ENCODE data around the gene TOMM7. TPM values are rescaled to one million over a fixed set of nuclear protein-coding genes. Genes with fewer than 3 reads are reported as not detected.
"Not testable (repeated sequence)": the region's sequence is repeated elsewhere in the genome, so short reads cannot be mapped to it uniquely, and the experiment has no call there.

The TOMM7 gene
- polyA plus RNA-seq, 10 donors = 640 to 905 (median 787) TPM

DNA sequence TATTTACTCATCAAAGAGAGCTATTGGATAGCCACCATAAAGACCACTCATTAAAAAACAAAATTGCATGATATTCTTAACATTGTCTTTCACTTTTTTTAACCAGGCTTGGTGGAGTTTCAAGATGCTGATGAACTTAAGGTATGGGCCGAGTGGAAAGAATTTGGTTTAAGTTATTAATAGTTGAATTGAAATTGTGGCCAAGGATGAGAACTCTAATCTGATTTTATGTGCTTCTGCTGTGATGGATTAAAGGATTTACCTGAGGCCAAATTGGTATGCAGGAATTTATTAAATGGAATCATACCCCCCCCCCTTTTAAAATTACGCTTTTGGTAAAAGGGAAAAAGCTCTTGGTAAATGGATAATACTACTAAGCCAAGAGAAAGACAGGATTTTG lies 33.8 kb upstream of the TOMM7 start:
- DNase-seq = no peak

- no peak for DNase-seq
Measured at GRCh38 chr7:22855049-22855392, 32.4 kb upstream of the TOMM7 start.

- peak; percentile 90 to 96 (median 91) for DNase-seq
Measured at GRCh38 chr7:22854158-22855048, 31.8 kb upstream of the TOMM7 start.

- peak in 1 of 3 donors; percentile 67 for DNase-seq
Measured at GRCh38 chr7:22853674-22854157, 31.1 kb upstream of the TOMM7 start.

DNA sequence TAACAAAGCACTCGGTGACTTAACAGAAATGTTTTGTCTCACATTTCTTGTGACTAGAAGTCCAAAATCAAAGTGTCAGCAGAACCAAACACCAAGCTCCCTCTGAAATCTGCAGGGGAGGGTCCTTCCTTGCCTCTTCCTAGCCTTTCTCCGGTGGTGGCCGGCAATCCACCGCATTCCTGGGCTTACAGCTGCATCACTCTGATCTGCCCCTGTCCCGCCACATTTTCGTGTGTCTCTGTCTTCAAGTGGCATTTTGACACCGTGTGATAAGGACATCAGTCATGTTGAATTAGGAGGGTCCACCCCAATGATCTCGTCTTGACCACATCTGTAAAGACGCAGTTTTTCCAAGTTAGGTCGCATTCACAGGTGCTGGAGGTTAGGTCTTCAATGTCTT lies 30.5 kb upstream of the TOMM7 start:
- DNase-seq = no peak

GRCh38 chr7:22851145-22851544 lies 28.5 kb upstream of the TOMM7 start:
- no peak for DNase-seq

- not testable (repeated sequence) for DNase-seq
Measured at GRCh38 chr7:22850394-22850793, 27.7 kb upstream of the TOMM7 start.

GRCh38 chr7:22849662-22850061 lies 27.0 kb upstream of the TOMM7 start:
- no peak for DNase-seq

DNA sequence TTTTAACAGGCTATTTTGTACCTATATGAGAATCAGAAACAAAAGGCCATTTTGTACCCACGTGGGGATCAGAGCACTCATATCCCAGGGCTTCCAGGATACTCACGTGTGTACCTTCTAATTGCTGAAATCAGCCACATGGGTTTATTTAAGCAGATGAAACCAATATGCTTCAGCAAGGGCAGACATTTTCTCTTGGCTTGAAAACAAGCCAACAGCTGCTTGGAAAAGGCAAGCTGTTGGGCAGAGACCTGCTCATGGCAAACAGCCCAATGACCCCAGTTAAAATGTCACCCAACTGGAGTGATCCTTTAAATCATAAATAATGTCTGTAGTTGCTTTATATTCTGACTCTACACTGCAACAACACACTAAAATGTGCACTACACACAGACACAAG lies 26.5 kb upstream of the TOMM7 start:
- DNase-seq = peak in 2 of 3 donors; percentile 57 to 67

DNA sequence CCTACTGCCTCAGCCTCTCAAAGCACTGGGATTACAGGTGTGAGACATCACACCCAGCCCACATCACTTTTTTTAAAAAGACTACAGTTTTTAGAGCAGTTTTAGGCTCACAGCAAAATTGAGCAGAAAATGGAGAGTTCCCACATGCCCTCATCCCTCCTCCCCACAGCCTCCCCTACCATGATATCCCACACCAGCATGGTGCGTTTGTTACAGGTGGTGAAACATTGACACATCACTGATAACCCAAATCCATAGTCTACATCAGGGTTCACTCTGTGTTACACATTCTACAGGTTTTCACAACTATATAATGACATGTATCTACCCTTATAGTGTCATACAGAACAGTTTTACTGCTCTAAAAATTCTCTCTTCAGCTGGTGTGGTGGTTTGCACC lies 24.3 kb upstream of the TOMM7 start:
- DNase-seq = no peak

- DNase-seq = no peak
Measured at GRCh38 chr7:22845221-22845834, 22.7 kb upstream of the TOMM7 start.

DNA sequence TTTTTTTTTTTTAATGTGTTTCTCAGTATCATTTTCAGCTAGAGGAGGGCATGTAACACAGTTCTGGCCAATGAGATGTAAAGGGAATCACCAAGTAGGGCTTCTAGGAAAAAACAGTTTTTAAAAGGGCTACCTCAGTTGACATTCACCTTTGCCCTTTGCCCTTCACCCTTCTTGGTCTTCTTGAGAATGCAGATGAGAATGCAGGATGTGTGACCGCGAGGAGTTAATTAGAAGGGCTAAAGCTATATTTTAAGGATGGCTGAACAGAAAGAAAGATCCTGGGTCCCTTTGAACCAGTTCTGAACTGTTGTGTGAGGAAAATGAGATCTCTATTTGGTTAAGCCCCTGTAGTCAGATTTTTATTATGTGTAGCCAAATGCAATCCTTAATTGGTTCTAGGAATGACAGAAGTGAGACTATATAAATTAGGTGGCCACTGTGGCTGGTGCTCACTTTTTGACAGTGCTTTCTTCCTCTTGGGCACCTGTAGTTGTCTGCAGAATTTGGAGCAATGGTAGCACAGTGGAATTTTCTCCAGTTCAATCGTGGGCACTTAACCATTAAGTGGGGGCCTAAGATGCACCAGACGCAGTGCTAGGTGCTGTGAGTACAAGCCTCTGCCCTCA lies 21.1 kb upstream of the TOMM7 start:
- DNase-seq = no peak

DNA sequence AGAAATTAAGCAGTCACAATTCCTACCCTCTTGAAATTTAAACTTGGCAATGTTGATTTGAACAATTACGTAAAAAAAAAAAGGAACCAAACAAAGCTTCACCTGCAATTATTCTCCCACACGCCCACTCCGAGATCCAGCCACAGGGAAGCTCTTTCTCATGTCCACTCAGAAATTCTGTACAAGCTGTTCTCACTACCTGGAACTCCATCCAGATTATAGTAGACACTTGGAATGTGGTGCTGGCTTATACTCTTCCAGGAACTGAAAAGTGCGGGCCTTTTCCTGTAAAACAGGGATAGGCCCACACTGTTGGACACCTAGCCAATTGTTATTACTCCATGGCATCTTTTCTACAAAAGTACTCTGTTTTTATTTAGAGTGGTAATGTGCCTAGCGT lies 20.3 kb upstream of the TOMM7 start:
- DNase-seq = no peak

DNA sequence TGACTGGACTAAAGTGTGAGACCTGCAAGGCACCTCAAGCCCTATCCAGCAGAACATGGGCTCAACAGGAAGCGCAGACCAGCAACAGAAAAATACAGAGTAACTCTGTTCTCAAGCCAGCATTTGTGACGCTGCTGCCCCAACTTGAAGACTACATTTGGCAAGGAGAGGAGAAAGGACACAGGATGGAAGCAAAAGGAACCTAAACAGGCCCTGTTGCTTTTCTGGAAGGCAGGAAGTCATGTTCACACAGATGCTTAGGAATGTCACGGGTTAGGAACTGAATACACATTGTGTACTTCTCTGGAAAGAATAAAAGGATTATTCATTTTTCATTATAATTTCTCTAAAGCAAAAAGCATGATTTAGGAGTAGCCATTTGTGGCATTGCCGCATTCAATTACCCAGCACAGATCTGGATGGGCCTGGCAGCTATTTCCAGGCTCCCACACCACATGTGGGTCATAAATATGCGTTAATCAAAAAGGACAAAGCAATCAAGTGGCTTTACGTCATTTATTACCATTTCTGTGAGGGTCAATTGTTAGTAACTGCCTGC lies 19.8 kb upstream of the TOMM7 start:
- DNase-seq = peak in 1 of 3 donors; percentile 63

GRCh38 chr7:22841954-22842353 lies 19.3 kb upstream of the TOMM7 start:
- DNase-seq = peak in 2 of 3 donors; percentile 64 to 69

- no peak for DNase-seq
Measured at GRCh38 chr7:22837308-22837707, 14.7 kb upstream of the TOMM7 start.

DNA sequence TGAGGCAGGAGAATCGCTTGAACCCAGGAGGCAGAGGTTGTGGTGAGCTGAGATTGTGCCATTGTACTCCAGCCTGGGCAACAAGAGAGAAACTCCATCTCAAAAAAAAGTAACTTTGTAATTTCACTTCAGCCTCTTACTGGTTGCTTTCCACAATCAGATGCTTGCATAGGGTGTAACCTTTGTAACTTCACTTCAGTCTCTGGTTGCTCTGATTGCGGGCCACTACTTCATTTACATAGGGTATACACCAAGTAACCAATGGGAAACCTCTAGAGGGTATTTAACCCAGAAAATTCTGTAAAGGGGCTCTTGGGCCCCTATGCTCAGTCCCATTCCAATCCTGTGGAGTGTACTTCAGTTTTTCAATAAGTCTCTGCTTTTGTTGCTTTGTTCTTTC lies 13.9 kb upstream of the TOMM7 start:
- DNase-seq = not testable (repeated sequence)

- DNase-seq = peak in 1 of 3 donors; percentile 32
Measured at GRCh38 chr7:22833957-22834356, 11.3 kb upstream of the TOMM7 start.

- DNase-seq = peak in 1 of 3 donors; percentile 20
Measured at GRCh38 chr7:22833113-22833855, 10.6 kb upstream of the TOMM7 start.

- DNase-seq = no peak
Measured at GRCh38 chr7:22832401-22832800, 9.8 kb upstream of the TOMM7 start.

DNA sequence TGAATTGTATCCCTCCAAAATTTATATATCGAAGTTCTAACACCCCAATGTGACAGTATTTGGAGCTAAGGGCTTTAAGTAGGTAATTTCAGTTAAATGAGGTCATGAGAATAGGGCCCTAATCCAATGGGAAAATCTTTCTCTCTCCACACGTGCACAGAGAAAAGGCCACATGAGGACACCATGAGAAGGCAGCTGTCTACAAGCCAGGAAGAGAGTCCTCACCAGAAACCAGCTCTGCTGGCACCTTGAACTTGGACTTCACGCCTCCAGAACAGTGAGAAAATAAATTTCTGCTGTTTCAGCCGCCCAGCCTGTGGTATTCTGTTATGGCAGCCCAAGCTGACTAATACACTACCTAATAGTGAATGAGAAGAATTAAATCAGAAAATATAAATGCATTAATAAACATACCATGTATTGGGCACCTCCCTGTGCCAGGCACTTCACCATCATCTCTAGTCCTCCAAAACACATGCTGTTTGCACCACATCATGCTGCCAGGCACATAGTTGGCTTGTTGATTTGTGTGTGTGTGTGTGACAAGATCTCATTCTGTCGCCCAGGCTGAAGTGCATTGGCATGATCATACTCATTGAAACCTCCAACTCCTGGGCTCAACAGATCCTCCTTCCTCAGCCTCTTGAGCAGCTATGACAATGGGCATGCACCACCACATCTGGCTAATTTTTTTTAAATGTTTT lies 9.1 kb upstream of the TOMM7 start:
- DNase-seq = no peak

Measured in muscle of back (tissue), 11 donors.